CD4-positive, alpha-beta T cell treated with Interleukin-4 for 4 hours (primary cell): Measurements from ENCODE around the gene LOXL1.
"Not testable (repeated sequence)": the region's sequence is repeated elsewhere in the genome, so short reads cannot be mapped to it uniquely, and the experiment has no call there.

Source experiments
- DNase-seq: peaks from one replicate; pipeline ENCODE4 v3.0.0-alpha.2; 2020

The LOXL1 gene

DNA sequence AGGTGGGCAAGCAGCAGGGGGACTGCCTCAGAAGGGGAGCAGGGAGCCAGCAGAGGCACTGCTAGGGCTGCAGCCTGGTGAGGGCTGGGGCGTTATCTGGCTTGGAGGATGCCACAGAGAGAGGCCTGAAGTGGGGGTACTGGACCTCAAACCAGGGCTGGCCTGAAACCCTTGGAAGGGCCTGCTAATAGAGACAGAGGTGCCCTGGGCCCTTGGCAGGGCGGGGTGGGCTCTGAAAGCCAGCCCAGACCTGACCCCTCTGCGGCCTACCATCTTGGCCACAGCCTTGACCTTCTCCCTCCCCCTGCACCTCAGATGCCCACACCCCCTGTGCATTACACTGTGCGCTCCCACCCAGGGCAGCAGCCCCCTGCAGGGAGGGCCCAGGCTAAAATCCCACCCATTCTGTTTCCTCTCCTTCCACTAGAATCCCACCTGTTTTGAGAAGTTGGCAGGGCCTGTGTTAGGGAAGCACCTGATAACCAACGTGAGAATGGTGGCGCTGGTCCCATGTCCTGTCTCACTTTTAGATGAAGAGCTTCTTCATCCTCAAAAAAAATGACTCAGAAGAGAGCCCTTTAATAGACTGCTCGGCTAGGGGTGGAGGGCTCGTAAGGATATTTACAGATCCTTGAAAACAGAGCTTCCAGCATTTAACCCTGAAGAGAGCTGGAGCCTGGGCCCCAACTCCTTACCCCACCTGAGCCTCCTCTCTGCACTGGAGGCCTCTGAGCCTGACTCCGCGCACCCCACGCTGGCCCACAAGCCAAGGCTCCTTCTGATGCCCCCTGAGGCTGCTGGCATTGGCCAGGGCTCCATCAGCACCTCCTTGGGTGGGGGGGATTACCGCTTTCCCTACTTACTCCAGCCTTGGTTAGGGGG is 29.8 kb downstream of the LOXL1 start:
- DNase-seq = no peak

GRCh38 chr15:73956743-73957135 is 30.5 kb downstream of the LOXL1 start:
- no peak for DNase-seq

DNA sequence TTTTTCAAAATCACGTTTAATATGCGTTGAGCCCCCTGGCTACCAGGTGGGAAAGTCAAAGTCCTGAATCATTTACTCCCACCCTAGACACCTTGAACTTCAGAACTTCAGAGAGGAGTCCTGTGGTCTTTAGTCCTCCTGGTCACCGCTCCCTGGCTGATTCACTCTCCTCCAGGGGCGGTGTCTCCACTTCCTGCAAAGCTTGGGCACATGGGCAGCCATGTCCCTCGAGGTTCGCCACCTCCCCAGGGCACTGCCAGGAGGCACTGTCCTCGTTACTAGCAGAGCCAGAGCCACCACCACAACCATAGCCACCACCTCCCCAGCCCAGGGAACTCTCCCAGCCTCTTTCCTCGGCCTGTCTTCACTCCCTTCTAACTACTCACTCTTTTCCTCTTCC is 31.0 kb downstream of the LOXL1 start:
- no peak for DNase-seq

DNA sequence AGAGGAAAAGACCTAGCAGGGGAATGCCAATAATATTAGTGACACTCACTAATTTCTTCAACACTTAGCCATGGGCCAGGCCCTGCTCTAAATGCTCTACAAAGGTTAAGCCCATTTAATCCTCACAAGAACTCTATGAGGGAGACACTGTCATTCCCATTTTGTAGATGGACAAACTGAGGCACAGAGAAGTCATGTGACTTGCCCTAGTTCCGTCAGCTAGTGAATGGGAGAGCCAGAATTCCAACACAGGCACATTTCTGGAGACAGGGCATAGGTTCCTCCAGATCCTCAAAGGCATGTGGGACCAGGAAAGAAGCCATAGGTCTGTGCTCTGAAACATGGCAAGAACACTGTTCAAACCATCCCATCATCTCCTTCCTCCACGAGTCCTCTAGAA is 31.5 kb downstream of the LOXL1 start:
- no peak for DNase-seq

- peak; percentile 54 for DNase-seq
Observed at GRCh38 chr15:73959012-73959581, 32.8 kb downstream of the LOXL1 start.

- no peak for DNase-seq
Observed at GRCh38 chr15:73959801-73960200, 33.5 kb downstream of the LOXL1 start.

- DNase-seq = not testable (repeated sequence)
Observed at GRCh38 chr15:73960472-73961070, 34.3 kb downstream of the LOXL1 start.

DNA sequence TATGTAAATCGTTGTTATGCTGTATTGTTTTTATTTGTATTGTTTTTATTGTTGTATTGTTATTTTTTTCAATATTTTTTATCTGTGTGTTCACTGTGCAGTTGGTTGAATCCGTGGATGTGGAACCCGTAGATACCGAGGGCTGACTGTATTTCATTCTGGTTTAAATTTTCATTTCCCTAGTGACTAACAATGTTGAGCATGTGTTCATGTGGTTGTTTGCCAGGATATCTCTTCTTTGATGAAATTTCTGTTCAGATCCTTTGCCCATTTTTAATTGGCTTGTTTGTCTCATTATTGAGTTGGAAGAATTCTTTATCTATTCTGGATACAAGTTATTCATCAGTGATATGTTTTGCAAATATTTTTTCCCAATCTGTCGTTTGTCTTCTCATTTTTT is 36.2 kb downstream of the LOXL1 start:
- no peak for DNase-seq

- DNase-seq = peak; percentile 84
Observed at GRCh38 chr15:73964736-73965093, 38.5 kb downstream of the LOXL1 start.

- DNase-seq = no peak
Observed at GRCh38 chr15:73965094-73965757, 39.0 kb downstream of the LOXL1 start.

GRCh38 chr15:73965758-73966113 is 39.5 kb downstream of the LOXL1 start:
- DNase-seq = peak; percentile 43

GRCh38 chr15:73968461-73968860 is 42.2 kb downstream of the LOXL1 start:
- no peak for DNase-seq

- DNase-seq = no peak
Observed at GRCh38 chr15:73969151-73969759, 43.0 kb downstream of the LOXL1 start.

DNA sequence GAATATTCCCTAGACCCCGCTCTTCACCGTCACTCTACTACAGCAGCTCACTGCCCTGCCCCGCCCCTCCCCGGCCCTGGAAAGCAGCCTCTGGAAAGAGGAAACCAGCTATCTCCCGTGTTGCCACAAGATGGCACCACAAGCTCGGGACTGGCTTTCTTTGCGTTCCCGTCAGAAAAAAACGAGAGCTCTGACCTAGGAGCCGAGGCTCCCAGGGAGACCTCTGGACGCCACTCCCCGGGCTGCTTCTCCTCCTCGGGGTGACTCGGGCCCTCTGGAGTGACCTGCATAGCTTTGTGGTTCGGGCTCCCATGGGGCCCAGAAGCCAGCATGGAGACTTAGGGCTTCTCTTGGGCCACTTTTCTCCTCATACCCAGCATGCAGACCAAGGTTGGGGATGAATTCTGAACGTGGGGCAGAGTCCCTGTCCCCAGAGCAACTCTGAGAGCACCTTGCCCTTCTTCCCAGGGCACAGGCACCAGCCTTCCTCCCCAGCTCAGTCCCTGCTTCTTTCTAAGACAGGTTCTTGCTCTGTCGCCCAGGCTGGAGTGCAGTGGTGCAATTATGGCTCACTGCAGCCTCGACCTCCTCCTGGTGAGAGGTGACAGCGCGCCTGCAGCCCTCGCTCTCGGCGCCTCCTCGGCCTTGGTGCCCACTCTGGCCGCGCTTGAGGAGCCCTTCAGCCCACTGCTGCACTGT is 46.9 kb downstream of the LOXL1 start:
- peak; percentile 73 for DNase-seq

- DNase-seq = not testable (repeated sequence)
Observed at GRCh38 chr15:73973683-73974200, 47.5 kb downstream of the LOXL1 start.

- peak; percentile 50 for DNase-seq
Observed at GRCh38 chr15:73975440-73976125, 49.3 kb downstream of the LOXL1 start.

DNA sequence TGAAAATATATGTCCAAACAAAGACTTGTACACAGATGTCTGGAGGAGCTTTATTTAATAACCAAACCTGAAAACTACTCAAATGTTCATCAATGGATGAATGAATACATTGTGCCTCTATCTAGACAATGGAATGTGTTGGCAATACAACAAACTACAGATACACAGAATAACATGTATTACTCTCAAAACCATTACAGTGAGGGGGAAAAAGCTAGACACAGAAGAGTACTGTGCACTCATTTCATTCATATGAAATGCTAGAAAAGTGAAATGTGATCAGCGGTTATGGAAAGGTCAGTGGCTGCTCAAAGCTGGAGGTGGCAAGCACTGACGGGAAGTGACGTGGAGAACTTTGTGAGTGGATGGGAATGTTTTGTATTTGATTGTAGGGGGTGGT is 52.6 kb downstream of the LOXL1 start:
- DNase-seq = no peak

DNA sequence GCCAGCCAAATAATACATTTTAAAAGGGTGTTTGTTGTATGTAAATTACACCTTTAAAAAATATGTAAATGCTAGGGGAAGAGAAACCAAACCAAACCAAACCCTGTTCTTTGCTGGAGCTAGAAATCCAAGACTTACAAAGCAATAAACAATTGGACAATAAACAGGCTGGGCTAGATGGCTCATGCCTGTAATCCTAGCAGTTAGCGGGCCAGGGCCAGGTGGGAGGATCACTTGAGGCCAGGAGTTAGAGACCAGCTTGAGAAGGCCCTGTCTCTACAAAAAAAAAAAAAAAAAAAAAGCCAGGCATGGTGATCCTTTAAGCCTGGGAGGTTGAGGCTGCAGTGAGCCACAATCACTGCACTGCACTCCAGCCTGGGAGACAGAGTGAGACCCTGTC is 53.4 kb downstream of the LOXL1 start:
- DNase-seq = no peak

DNA sequence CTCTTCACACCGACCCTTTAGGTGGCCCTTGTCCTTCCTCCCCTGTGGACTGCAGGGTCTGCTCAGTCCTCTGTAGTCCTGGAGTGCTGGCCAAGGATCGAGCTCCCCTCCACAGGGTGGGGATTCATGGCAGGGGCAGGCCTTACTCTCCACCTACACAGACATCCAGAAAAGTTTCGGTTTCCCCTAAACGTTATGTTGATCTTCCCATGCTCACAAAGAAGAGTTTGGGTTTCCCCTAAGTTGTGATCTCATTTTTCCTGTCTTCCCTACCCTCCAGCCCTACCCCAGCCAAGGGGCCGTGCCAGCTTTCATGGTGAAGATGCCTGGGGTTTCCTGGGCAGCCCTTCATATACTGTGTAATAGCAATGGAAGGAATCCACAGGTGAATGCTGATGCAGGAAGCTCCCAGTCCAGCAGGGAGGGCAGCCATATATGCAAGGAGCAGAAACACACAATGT is 55.5 kb downstream of the LOXL1 start:
- DNase-seq = no peak

DNA sequence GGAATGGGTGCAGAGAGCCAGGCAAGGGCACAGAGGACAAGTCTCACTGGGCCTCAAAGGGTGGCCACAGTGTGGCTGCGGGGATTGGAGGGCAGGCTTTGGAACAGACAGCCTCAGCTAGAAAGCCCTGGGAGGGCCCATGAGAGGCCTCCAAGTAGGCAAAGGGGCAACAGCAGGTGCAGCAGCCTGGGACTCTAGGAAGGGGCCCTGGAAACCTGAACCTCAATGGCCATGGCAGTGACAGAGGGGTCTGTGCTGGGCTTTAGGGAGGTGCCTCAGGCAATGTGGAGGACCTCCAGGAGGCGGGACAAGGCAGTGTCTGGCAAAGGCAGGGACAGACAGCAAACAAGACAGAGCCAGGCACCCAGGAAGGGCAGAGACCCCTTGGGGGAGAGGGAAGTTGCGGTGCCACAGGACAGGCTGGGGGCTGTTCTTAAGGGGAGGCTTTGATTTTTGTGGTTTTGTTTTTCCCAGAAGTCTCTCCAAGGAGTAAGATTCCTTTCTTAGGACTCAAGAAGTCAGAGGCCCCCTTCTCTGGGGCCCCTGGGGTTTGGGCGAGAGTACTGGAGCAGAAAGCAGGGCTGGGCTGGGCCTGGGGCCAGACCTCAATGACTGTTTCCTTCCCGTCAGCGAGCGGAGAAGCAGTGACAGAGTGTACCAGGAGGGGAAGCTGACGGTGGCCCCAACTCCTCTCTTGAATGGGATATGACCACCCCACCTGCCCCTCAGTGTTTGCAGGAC is 56.1 kb downstream of the LOXL1 start:
- DNase-seq = no peak

GRCh38 chr15:73983211-73983727 is 57.0 kb downstream of the LOXL1 start:
- DNase-seq = no peak
